Ectodermal cell (in vitro differentiated cells): ENCODE results near the gene DAPK2.

Source experiments
- H3K27ac ChIP-seq: 2 replicates; pipeline ENCODE4 v1.7.0; 2013; ENCODE audit warnings: mild to moderate bottlenecking, low read depth, low read length; ENCODE audit not compliant: insufficient read depth, poor library complexity, severe bottlenecking
- H3K27me3 ChIP-seq: 2 replicates; pipeline ENCODE4 v1.7.0; 2013; ENCODE audit warnings: mild to moderate bottlenecking, low read length; ENCODE audit not compliant: insufficient read depth, control insufficient read depth, poor library complexity, severe bottlenecking
- H3K36me3 ChIP-seq: one replicate; pipeline ENCODE4 v1.7.0; 2013; ENCODE audit warnings: low read length; ENCODE audit not compliant: control insufficient read depth, insufficient read depth
- H3K4me1 ChIP-seq: one replicate; pipeline ENCODE4 v1.7.0; 2013; ENCODE audit warnings: low read length; ENCODE audit not compliant: control insufficient read depth, insufficient read depth
- H3K4me3 ChIP-seq: 2 replicates; pipeline ENCODE4 v1.7.0; 2013; ENCODE audit warnings: low read depth, low read length, control low read depth; ENCODE audit not compliant: insufficient read depth
- H3K9me3 ChIP-seq: 2 replicates; pipeline ENCODE4 v1.7.0; 2013; ENCODE audit warnings: mild to moderate bottlenecking, low read length, moderate library complexity; ENCODE audit not compliant: control insufficient read depth
- WGBS, 2 experiments: methylation state at CpG; one replicate each; pipeline ENCODE4 v1.1.7; 2013; ENCODE audit warnings: missing lambda C conversion rate in 2 of 2; 5-methylcytosine and 5-hydroxymethylcytosine counted together

Gene DAPK2

GRCh38 chr15:63915873-63916771 lies 130.2 kb downstream of the DAPK2 start:
- 60% methylated on average over 9 of the region's 9 CpGs for WGBS, 2 experiments
- Histone ChIP-seq H3K4me1 (peaks cover 41% of the 10 kb centered on the region), H3K36me3 (no peaks in the 10 kb centered on the region), H3K9me3 (no peaks in the 10 kb centered on the region), H3K27ac (peak overlapping the region; percentile 66), H3K27me3 (no peaks in the 10 kb centered on the region), H3K4me3 (no peak overlapping the region)

DNA sequence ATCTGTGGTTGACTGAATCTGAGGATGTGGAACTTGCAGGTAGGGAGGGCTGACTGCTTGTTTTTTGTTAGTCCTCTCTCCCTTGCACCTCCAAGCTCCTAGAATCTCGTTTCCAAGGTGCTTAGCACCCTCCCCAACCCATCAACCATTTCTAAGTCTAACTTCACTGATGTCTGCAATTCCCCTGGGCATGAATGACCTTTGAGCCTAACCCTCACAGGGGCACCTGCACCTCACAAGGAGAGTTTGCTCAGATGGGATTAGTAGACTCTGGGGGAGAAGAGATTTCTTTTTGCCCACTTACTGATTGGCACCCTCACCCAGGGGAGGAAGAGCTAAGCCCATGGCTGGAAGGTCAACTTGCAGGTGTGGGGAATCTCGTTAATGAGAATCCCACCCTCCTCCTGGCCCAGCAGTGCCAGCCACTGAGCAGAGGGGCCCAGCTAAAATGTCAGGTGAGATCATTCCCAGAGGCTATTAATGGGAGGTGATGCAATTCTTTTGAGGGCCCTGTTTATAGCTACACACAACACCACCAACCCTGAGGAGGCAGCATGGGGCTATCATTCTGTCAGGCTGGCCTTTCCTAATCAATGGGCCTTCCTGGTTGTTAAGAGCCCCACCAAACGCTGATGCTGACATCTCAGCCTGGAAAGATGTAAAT lies 130.9 kb downstream of the DAPK2 start:
- WGBS, 2 experiments = 69 to 79% methylated on average over 3 of the region's 3 CpGs

DNA sequence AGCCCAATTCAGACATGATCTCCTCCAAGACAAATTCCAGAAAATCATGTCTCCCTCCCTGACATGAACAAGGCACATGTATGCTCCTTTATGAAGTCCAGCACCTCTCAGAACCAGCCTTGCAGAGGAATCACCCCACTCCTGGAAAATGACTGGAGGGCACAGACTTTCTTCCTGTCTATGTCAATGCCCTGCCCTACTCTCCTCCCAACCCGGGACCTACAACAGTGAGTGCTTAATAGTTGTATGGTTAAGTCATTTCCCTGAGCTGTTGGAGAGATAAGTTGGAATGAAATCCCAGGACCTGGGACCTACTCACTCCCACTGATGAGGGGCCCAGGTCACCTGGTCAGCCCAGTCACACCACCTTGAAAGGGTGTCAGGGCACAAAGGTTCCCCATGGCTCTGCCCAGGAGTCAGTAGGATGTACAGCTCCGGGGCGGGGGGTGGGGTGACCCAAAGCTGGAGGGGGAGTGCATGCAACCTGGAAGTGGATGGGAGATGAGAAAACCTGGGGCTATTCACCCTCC lies 132.4 kb downstream of the DAPK2 start:
- Histone ChIP-seq H3K4me1 (peaks cover 42% of the 10 kb centered on the region), H3K4me3 (no peak overlapping the region), H3K36me3 (no peaks in the 10 kb centered on the region), H3K27me3 (no peaks in the 10 kb centered on the region), H3K27ac (no peak overlapping the region), H3K9me3 (no peaks in the 10 kb centered on the region)
- WGBS, 2 experiments = 90% methylated on average over 2 to 3 of the region's 3 CpGs

More for the DNA sequence above, 130.9 kb downstream of the DAPK2 start:
- H3K36me3 ChIP-seq = no peaks in the 10 kb centered on the region
- H3K4me3 ChIP-seq = no peak overlapping the region
- peaks cover 36% of the 10 kb centered on the region for H3K4me1 ChIP-seq
- no peaks in the 10 kb centered on the region for H3K9me3 ChIP-seq
- H3K27me3 ChIP-seq = no peaks in the 10 kb centered on the region
- H3K27ac ChIP-seq = no peak overlapping the region

- Histone ChIP-seq H3K27ac (no peak overlapping the region), H3K27me3 (no peaks in the 10 kb centered on the region), H3K4me1 (peaks cover 42% of the 10 kb centered on the region), H3K9me3 (no peaks in the 10 kb centered on the region), H3K4me3 (no peak overlapping the region), H3K36me3 (no peaks in the 10 kb centered on the region)
- WGBS, 2 experiments = 94 to 95% methylated on average over 9 of the region's 9 CpGs
Measured at GRCh38 chr15:63913336-63913735, 132.9 kb downstream of the DAPK2 start.

- Histone ChIP-seq H3K27ac (no peak overlapping the region), H3K27me3 (no peaks in the 10 kb centered on the region), H3K4me1 (peaks cover 30% of the 10 kb centered on the region), H3K9me3 (no peaks in the 10 kb centered on the region), H3K36me3 (no peaks in the 10 kb centered on the region), H3K4me3 (no peak overlapping the region)
- WGBS, 2 experiments = 93% methylated on average over 15 of the region's 15 CpGs
Measured at GRCh38 chr15:63912061-63912615, 134.1 kb downstream of the DAPK2 start.

DNA sequence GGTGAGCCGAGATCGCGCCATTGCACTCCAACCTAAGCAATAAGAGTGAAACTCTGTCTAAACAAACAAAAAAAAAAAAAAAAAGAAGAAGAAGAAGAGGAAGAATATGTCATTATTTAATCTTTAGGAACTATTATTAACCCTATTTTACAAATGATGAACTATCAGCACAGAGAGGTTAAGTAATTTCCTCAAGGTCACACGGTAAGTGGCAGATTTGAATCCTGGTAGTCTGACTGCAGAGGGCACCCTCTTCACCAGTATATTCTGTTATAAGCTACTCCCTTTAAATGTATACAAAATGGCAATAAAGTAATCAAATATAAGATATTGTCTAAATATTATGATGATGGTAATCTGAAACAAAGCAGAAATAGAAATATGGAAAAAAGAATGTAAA lies 135.1 kb downstream of the DAPK2 start:
- 40 to 62% methylated on average over 2 to 3 of the region's 4 CpGs for WGBS, 2 experiments
- Histone ChIP-seq H3K27ac (no peak overlapping the region), H3K4me1 (peaks cover 20% of the 10 kb centered on the region), H3K4me3 (no peak overlapping the region), H3K27me3 (no peaks in the 10 kb centered on the region), H3K9me3 (no peaks in the 10 kb centered on the region), H3K36me3 (no peaks in the 10 kb centered on the region)

GRCh38 chr15:63909819-63910437 lies 136.4 kb downstream of the DAPK2 start:
- H3K27ac ChIP-seq = no peak overlapping the region
- 82 to 85% methylated on average over 10 of the region's 10 CpGs for WGBS, 2 experiments

DNA sequence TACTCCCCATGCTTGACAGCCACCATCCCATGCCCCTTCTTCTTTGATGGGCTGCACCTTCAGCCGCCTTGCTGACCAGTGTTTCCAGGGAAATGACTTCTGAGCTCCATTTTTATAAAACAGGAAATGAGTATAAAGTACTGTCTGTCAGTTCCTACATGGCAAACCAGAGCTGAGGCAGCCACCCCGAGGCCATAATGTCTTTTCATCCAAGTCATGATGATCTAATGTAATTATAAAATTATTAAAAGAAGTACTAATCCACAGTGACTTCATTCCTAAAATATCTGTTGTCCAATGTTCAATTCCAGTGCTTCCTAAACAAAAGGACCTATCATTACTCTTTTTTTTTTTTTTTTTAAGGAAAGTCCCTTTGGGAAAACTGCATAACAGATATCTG lies 137.3 kb downstream of the DAPK2 start:
- H3K27me3 ChIP-seq = no peaks in the 10 kb centered on the region
- no peak overlapping the region for H3K27ac ChIP-seq
- peaks cover 8% of the 10 kb centered on the region for H3K4me1 ChIP-seq
- H3K9me3 ChIP-seq = no peaks in the 10 kb centered on the region
- H3K4me3 ChIP-seq = no peak overlapping the region
- no peaks in the 10 kb centered on the region for H3K36me3 ChIP-seq
- WGBS, 2 experiments = 86% methylated on average over 1 of the region's 2 CpGs

More at GRCh38 chr15:63909819-63910437, 136.4 kb downstream of the DAPK2 start:
- no peak overlapping the region for H3K4me3 ChIP-seq
- no peaks in the 10 kb centered on the region for H3K27me3 ChIP-seq
- no peaks in the 10 kb centered on the region for H3K36me3 ChIP-seq
- no peaks in the 10 kb centered on the region for H3K9me3 ChIP-seq
- H3K4me1 ChIP-seq = peaks cover 8% of the 10 kb centered on the region

DNA sequence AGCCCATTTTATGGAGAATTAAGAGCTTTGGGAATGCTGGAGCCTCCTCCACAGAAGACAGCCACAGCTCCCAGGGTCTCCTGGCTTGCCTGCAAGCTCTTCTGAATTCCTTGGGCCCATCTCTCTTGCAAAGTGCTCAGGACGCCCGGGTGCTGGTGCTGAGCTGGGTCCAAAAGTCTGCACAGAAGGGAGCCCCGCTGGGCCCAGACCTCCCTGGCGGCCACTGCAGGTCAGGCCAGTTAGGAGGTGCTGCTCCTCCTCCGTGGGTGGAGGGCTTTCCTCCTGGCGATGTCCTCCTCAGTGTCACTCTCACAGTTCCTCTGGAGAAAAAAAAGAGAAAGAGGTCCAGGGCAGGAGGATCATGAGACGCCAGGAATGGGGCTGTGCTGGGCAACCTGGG lies 138.0 kb downstream of the DAPK2 start:
- Histone ChIP-seq H3K9me3 (no peaks in the 10 kb centered on the region), H3K4me1 (peaks cover 8% of the 10 kb centered on the region), H3K27me3 (no peaks in the 10 kb centered on the region), H3K27ac (no peak overlapping the region), H3K4me3 (no peak overlapping the region), H3K36me3 (no peaks in the 10 kb centered on the region)
- 92 to 93% methylated on average over 7 of the region's 7 CpGs for WGBS, 2 experiments
